Ectodermal cell (in vitro differentiated cells): ENCODE measurements around the gene MRNIP.
"Not testable (repeated sequence)": the region's sequence is repeated elsewhere in the genome, so short reads cannot be mapped to it uniquely, and the experiment has no call there.

Experiments used
- H3K27ac ChIP-seq: 2 replicates; pipeline ENCODE4 v1.7.0; 2013; ENCODE audit warnings: mild to moderate bottlenecking, low read depth, low read length; ENCODE audit not compliant: insufficient read depth, poor library complexity, severe bottlenecking
- H3K27me3 ChIP-seq: 2 replicates; pipeline ENCODE4 v1.7.0; 2013; ENCODE audit warnings: mild to moderate bottlenecking, low read length; ENCODE audit not compliant: insufficient read depth, control insufficient read depth, poor library complexity, severe bottlenecking
- H3K36me3 ChIP-seq: one replicate; pipeline ENCODE4 v1.7.0; 2013; ENCODE audit warnings: low read length; ENCODE audit not compliant: control insufficient read depth, insufficient read depth
- H3K4me1 ChIP-seq: one replicate; pipeline ENCODE4 v1.7.0; 2013; ENCODE audit warnings: low read length; ENCODE audit not compliant: control insufficient read depth, insufficient read depth
- H3K4me3 ChIP-seq: 2 replicates; pipeline ENCODE4 v1.7.0; 2013; ENCODE audit warnings: low read depth, low read length, control low read depth; ENCODE audit not compliant: insufficient read depth
- H3K9me3 ChIP-seq: 2 replicates; pipeline ENCODE4 v1.7.0; 2013; ENCODE audit warnings: mild to moderate bottlenecking, low read length, moderate library complexity; ENCODE audit not compliant: control insufficient read depth
- WGBS, 2 experiments: methylation state at CpG; one replicate each; pipeline ENCODE4 v1.1.7; 2013; ENCODE audit warnings: missing lambda C conversion rate in 2 of 2; 5-methylcytosine and 5-hydroxymethylcytosine counted together

MRNIP gene

GRCh38 chr5:179841621-179842020 is 17.0 kb downstream of the MRNIP start:
- no peaks in the 10 kb centered on the region for H3K9me3 ChIP-seq
- peaks cover 58% of the 10 kb centered on the region for H3K36me3 ChIP-seq
- H3K4me3 ChIP-seq = no peak overlapping the region
- H3K27me3 ChIP-seq = no peaks in the 10 kb centered on the region
- WGBS, 2 experiments = 95% methylated on average over 9 of the region's 9 CpGs
- H3K4me1 ChIP-seq = no peaks in the 10 kb centered on the region
- no peak overlapping the region for H3K27ac ChIP-seq

- H3K9me3 ChIP-seq = no peaks in the 10 kb centered on the region
- peaks cover 58% of the 10 kb centered on the region for H3K36me3 ChIP-seq
- H3K4me1 ChIP-seq = no peaks in the 10 kb centered on the region
- H3K27me3 ChIP-seq = no peaks in the 10 kb centered on the region
- WGBS, 2 experiments = 90% methylated on average over 17 of the region's 17 CpGs
- H3K4me3 ChIP-seq = no peak overlapping the region
- no peak overlapping the region for H3K27ac ChIP-seq
Measured at GRCh38 chr5:179840766-179841165, 17.9 kb downstream of the MRNIP start.

- H3K36me3 ChIP-seq = peaks cover 55% of the 10 kb centered on the region
- 96 to 97% methylated on average over 11 of the region's 11 CpGs for WGBS, 2 experiments
Measured at GRCh38 chr5:179840321-179840720, 18.3 kb downstream of the MRNIP start.

GRCh38 chr5:179839328-179840256 is 19.0 kb downstream of the MRNIP start:
- peaks cover 53% of the 10 kb centered on the region for H3K36me3 ChIP-seq
- no peak overlapping the region for H3K27ac ChIP-seq
- 93 to 95% methylated on average over 16 of the region's 16 CpGs for WGBS, 2 experiments
- no peaks in the 10 kb centered on the region for H3K27me3 ChIP-seq
- no peaks in the 10 kb centered on the region for H3K4me1 ChIP-seq
- no peak overlapping the region for H3K4me3 ChIP-seq
- no peaks in the 10 kb centered on the region for H3K9me3 ChIP-seq

More at GRCh38 chr5:179840321-179840720, 18.3 kb downstream of the MRNIP start:
- Histone ChIP-seq H3K27me3 (no peaks in the 10 kb centered on the region), H3K4me1 (no peaks in the 10 kb centered on the region), H3K9me3 (no peaks in the 10 kb centered on the region), H3K4me3 (no peak overlapping the region), H3K27ac (no peak overlapping the region)

GRCh38 chr5:179837076-179838011 is 21.3 kb downstream of the MRNIP start:
- Histone ChIP-seq H3K9me3 (no peaks in the 10 kb centered on the region), H3K4me1 (no peaks in the 10 kb centered on the region), H3K4me3 (no peak overlapping the region), H3K27me3 (no peaks in the 10 kb centered on the region), H3K36me3 (peaks cover 54% of the 10 kb centered on the region), H3K27ac (no peak overlapping the region)
- 95 to 96% methylated on average over 15 of the region's 15 CpGs for WGBS, 2 experiments

GRCh38 chr5:179836225-179837019 is 22.2 kb downstream of the MRNIP start:
- Histone ChIP-seq H3K9me3 (no peaks in the 10 kb centered on the region), H3K4me3 (no peak overlapping the region), H3K4me1 (no peaks in the 10 kb centered on the region), H3K27me3 (no peaks in the 10 kb centered on the region), H3K36me3 (peaks cover 51% of the 10 kb centered on the region), H3K27ac (no peak overlapping the region)
- WGBS, 2 experiments = 95 to 96% methylated on average over 19 of the region's 19 CpGs

- H3K27me3 ChIP-seq, H3K9me3 ChIP-seq, H3K4me1 ChIP-seq, H3K27ac ChIP-seq, H3K4me3 ChIP-seq: not testable (repeated sequence)
- peaks cover 56% of the 10 kb centered on the region for H3K36me3 ChIP-seq
- 90 to 93% methylated on average over 18 to 19 of the region's 28 CpGs for WGBS, 2 experiments
Measured at GRCh38 chr5:179834871-179835270, 23.7 kb downstream of the MRNIP start.

- 96 to 98% methylated on average over 6 of the region's 8 CpGs for WGBS, 2 experiments
- Histone ChIP-seq H3K4me3 (no peak overlapping the region), H3K4me1 (no peaks in the 10 kb centered on the region), H3K27ac (no peak overlapping the region), H3K27me3 (no peaks in the 10 kb centered on the region), H3K36me3 (peaks cover 60% of the 10 kb centered on the region), H3K9me3 (no peaks in the 10 kb centered on the region)
Measured at GRCh38 chr5:179834120-179834519, 24.5 kb downstream of the MRNIP start.

- H3K27me3 ChIP-seq = no peaks in the 10 kb centered on the region
- H3K4me1 ChIP-seq = no peaks in the 10 kb centered on the region
- H3K27ac ChIP-seq = no peak overlapping the region
- 100% methylated on average over 3 of the region's 3 CpGs for WGBS, 2 experiments
- H3K4me3 ChIP-seq = no peak overlapping the region
- H3K36me3 ChIP-seq = peaks cover 63% of the 10 kb centered on the region
- no peaks in the 10 kb centered on the region for H3K9me3 ChIP-seq
Measured at GRCh38 chr5:179833709-179834070, 24.9 kb downstream of the MRNIP start.
